SU-DHL-6 (cell line): Measurements from ENCODE around the gene P2RY6.

Experiments used
- H2AFZ ChIP-seq: fragments of 200-600 bp; sonication (generic); 2 replicates; pipeline ENCODE4 v1.6.1; 2014; ENCODE audit warnings: low read depth, mild to moderate bottlenecking, moderate library complexity, mixed read lengths, antibody characterized with exemption, low read length; ENCODE audit not compliant: severe bottlenecking
- H3F3A ChIP-seq: fragments of 200-600 bp; shearing (Covaris generic); 2 replicates; pipeline ENCODE4 v1.6.0; 2016; ENCODE audit warnings: antibody characterized with exemption, mild to moderate bottlenecking; ENCODE audit not compliant: insufficient read depth
- H3K27ac ChIP-seq: fragments of 200-600 bp; sonication (generic); 2 replicates; pipeline ENCODE4 v1.5.1; 2016; ENCODE audit warnings: low read depth, mild to moderate bottlenecking, low read length, moderate library complexity, mixed read lengths
- H3K27me3 ChIP-seq: fragments of 200-600 bp; sonication (generic), shearing (Covaris generic); 2 replicates; pipeline ENCODE4 v1.6.0; 2014; ENCODE audit warnings: mild to moderate bottlenecking, low read length
- H3K36me3 ChIP-seq: fragments of 200-600 bp; sonication (generic); 2 replicates; pipeline ENCODE4 v1.6.1; 2014; ENCODE audit warnings: mild to moderate bottlenecking, low read length, mixed read lengths
- H3K4me2 ChIP-seq: fragments of 300-600, 200-600 bp; shearing (Covaris generic), sonication (generic); 2 replicates; pipeline ENCODE4 v1.6.0; 2014; ENCODE audit warnings: low read length, low read depth, mild to moderate bottlenecking; ENCODE audit not compliant: poor library complexity, severe bottlenecking
- H3K4me3 ChIP-seq: fragments of 200-600 bp; sonication (generic); 2 replicates; pipeline ENCODE4 v1.5.1; 2014; ENCODE audit warnings: antibody characterized with exemption, low read length, mild to moderate bottlenecking, mixed read lengths; ENCODE audit not compliant: insufficient read depth, poor library complexity, severe bottlenecking
- H3K79me2 ChIP-seq: fragments of 200-600 bp; sonication (generic); 2 replicates; pipeline ENCODE4 v1.6.1; 2014; ENCODE audit warnings: mild to moderate bottlenecking, low read length, moderate library complexity; ENCODE audit not compliant: insufficient read depth
- H3K9ac ChIP-seq: fragments of 200-600 bp; sonication (generic); 2 replicates; pipeline ENCODE4 v1.7.0; 2014; ENCODE audit warnings: mild to moderate bottlenecking, low read length
- H3K9me2 ChIP-seq: fragments of 200-600 bp; sonication (generic); replicated peaks from 2 replicates; pipeline ENCODE4 v1.6.1; 2014; ENCODE audit warnings: low read length; ENCODE audit not compliant: insufficient read depth
- H3K9me3 ChIP-seq: fragments of 200-600 bp; sonication (generic); 2 replicates; pipeline ENCODE4 v1.6.1; 2014; ENCODE audit warnings: low read length, mixed read lengths; ENCODE audit not compliant: insufficient read depth
- H4K20me1 ChIP-seq: fragments of 200-600 bp; sonication (generic); 2 replicates; pipeline ENCODE4 v1.6.1; 2014; ENCODE audit warnings: low read depth, mild to moderate bottlenecking, antibody characterized with exemption, low read length, moderate library complexity, mixed read lengths
- CTCF ChIP-seq: fragments of 200-600 bp; sonication (generic); IDR thresholded peaks from one replicate; pipeline ENCODE4 v1.5.1; 2017; ENCODE audit warnings: antibody characterized with exemption, mild to moderate bottlenecking, low read length, moderate library complexity; ENCODE audit not compliant: insufficient read depth, poor library complexity, severe bottlenecking
- EZH2phosphoT487 ChIP-seq: fragments of 200-600 bp; sonication (generic), shearing (Covaris generic); conservative IDR thresholded peaks from 2 replicates; pipeline ENCODE4 v1.6.1; 2018; ENCODE audit warnings: mild to moderate bottlenecking, antibody characterized with exemption, low read length, moderate library complexity, mixed read lengths

The P2RY6 gene

GRCh38 chr11:73330569-73331093 is 58.5 kb downstream of the P2RY6 start:
- Histone ChIP-seq H3K4me2 (no peak overlapping the region), H2AFZ (no peak overlapping the region), H3K79me2 (no peaks in the 10 kb centered on the region), H3F3A (no peaks in the 10 kb centered on the region), H3K27me3 (no peaks in the 10 kb centered on the region), H3K4me3 (no peak overlapping the region), H3K9me2 (no peaks in the 10 kb centered on the region), H3K27ac (no peak overlapping the region), H3K9ac (no peak overlapping the region), H3K9me3 (no peaks in the 10 kb centered on the region), H4K20me1 (no peaks in the 10 kb centered on the region), H3K36me3 (no peaks in the 10 kb centered on the region)
- TF ChIP-seq CTCF, result no peak
- TF ChIP-seq EZH2phosphoT487, result no peak

- no peaks in the 10 kb centered on the region for H3K9me2 ChIP-seq
- no peaks in the 10 kb centered on the region for H3K36me3 ChIP-seq
- H3K27me3 ChIP-seq, result no peaks in the 10 kb centered on the region
- no peak overlapping the region for H3K4me2 ChIP-seq
- no peaks in the 10 kb centered on the region for H3K79me2 ChIP-seq
- no peak overlapping the region for H3K4me3 ChIP-seq
- TF ChIP-seq EZH2phosphoT487 (no peak), CTCF (no peak)
- H3K9me3 ChIP-seq, result no peaks in the 10 kb centered on the region
- H3K27ac ChIP-seq, result no peak overlapping the region
- no peak overlapping the region for H3K9ac ChIP-seq
- H4K20me1 ChIP-seq, result no peaks in the 10 kb centered on the region
- H2AFZ ChIP-seq, result no peak overlapping the region
- H3F3A ChIP-seq, result no peaks in the 10 kb centered on the region
Observed at GRCh38 chr11:73331138-73331916, 59.2 kb downstream of the P2RY6 start.

GRCh38 chr11:73333173-73333572 is 61.0 kb downstream of the P2RY6 start:
- no peaks in the 10 kb centered on the region for H3K79me2 ChIP-seq

More at GRCh38 chr11:73333173-73333572, 61.0 kb downstream of the P2RY6 start:
- Histone ChIP-seq H3K4me3 (no peak overlapping the region), H3K36me3 (no peaks in the 10 kb centered on the region), H4K20me1 (no peaks in the 10 kb centered on the region), H2AFZ (no peak overlapping the region), H3K9me2 (no peaks in the 10 kb centered on the region), H3K27ac (no peak overlapping the region), H3F3A (no peaks in the 10 kb centered on the region), H3K27me3 (no peaks in the 10 kb centered on the region), H3K9ac (no peak overlapping the region), H3K9me3 (no peaks in the 10 kb centered on the region), H3K4me2 (no peak overlapping the region)
- TF ChIP-seq EZH2phosphoT487, result no peak
- no peak for TF ChIP-seq CTCF
